HG03097 (cell line): ENCODE results near the gene SLC35D3.
"Not testable (repeated sequence)": the region's sequence is repeated elsewhere in the genome, so short reads cannot be mapped to it uniquely, and the experiment has no call there.

ENCODE experiments used
- ATAC-seq: cut with Tn5 transposase; IDR thresholded peaks from one replicate; pipeline ENCODE4 v1.9.1; 2021; ENCODE audit not compliant: unreplicated experiment, low FRiP score

The SLC35D3 gene, protein sequence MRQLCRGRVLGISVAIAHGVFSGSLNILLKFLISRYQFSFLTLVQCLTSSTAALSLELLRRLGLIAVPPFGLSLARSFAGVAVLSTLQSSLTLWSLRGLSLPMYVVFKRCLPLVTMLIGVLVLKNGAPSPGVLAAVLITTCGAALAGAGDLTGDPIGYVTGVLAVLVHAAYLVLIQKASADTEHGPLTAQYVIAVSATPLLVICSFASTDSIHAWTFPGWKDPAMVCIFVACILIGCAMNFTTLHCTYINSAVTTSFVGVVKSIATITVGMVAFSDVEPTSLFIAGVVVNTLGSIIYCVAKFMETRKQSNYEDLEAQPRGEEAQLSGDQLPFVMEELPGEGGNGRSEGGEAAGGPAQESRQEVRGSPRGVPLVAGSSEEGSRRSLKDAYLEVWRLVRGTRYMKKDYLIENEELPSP

DNA sequence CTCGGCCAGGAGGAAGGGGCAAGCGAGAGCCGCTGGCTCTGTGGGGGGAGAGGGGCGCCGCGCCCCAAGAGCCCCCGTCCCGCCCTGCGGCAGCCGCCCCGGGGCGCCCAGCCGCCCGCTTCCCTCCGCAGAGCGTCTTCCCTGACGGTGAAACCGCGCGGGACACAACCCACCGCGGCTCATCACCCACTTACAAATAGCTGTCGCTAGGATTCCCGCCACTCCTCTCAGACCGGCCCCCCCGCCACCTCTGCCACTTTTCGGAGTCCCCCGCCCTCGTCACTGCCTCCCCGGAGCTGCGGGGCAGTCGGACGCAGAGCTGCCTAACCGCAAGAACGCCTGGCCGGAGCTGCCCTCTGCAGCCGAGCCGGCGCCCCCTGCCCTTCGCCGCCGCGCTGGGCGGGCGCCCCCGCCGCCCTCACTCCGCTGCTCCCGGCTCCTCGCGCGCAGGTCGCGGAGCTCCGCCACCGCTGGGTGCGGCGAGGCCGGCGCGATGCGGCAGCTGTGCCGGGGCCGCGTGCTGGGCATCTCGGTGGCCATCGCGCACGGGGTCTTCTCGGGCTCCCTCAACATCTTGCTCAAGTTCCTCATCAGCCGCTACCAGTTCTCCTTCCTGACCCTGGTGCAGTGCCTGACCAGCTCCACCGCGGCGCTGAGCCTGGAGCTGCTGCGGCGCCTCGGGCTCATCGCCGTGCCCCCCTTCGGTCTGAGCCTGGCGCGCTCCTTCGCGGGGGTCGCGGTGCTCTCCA lies at the start of gene SLC35D3:
TSS of gene SLC35D3 (plus strand) at position 366 of the 749 bp plus-strand sequence. CDS start at position 494, 128 bp downstream.
- ATAC-seq = no peak

DNA sequence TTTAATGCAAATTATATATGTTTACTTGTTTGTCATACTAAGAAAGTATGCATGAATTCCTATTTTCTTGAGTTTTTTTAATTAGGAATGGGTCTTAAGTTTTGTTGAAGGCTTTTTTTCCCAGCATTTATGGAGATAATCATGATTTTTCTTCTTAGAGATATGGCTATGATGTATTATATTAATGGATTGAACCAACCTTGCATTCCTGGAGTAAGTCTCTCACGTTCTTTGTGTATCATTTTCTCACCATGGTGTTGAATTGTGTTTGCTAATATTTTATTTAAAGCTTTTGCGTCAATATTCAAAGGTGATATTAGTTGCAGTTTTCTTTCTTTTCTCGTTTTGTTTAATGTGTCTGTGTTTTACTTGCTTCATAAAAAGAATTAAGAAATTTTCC lies 48.4 kb upstream of the SLC35D3 start:
- no peak for ATAC-seq

DNA sequence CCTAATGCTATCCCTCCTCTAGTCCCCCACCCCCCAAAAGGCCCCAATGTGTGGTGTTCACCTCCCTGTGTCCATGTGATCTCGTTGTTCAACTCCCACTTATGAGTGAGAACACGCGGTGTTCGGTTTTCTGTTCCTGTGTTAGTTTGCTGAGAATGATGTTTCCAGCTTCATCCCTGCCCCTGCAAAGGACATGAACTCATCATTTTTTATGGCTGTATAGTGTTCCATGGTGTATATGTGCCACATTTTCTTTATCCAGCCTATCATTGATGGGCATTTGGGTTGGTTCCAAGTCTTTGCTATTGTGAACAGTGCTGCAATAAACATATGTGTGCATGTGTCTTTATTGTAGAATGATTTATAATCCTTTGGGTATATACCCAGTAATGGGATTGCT lies 45.6 kb upstream of the SLC35D3 start:
- ATAC-seq = not testable (repeated sequence)

DNA sequence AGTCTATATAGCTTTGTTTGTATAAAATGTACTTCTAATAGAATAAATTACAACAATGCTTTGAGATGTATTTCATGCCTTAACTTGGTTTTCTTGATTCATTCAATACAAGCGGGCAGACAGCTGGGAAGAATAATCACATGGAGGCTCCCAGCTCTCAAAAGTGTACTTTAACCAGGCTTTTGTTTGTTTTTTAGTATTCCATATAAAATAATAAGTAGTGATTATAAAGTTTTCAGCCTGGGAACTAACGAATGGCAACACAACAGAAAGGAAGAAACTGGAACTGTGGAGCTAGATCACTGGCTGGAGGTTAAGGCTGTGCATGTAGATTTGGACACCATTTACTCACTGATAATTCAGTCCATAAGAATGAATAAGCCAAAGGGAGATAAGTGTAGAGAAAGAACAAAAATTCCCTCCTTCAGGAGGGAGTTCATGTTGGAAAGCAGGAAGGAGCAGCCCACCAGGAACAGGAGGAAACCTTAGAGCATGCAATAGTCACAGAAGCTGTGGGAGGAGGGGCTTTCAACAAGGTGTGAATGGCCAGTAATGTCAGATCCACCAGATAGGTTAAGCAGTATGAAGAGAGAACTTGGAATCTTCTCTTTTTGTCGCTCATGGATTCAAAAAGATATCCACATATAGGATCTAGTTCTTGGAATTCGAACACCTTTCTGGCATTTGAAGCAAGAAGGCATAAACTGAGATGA lies 41.2 kb upstream of the SLC35D3 start:
- no peak for ATAC-seq

DNA sequence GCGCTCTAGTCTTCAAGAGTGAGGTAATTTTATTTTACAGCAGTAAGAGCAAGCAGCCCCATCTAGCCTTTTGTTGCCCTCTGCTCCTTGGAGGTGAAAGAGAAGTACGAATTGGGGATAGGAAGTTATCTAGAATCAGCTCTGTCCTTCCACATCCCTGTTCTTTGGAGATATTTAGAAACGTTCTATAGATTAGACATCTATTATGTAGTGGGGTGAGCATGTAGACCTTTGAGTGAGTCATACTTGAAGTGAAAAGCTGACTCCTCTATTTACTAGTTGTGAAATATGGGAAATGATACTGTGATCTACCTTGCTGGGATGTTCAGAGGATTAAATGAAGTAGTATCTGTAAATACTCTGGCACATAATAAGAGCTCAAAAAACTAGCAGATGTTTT lies 36.0 kb upstream of the SLC35D3 start:
- no peak for ATAC-seq

DNA sequence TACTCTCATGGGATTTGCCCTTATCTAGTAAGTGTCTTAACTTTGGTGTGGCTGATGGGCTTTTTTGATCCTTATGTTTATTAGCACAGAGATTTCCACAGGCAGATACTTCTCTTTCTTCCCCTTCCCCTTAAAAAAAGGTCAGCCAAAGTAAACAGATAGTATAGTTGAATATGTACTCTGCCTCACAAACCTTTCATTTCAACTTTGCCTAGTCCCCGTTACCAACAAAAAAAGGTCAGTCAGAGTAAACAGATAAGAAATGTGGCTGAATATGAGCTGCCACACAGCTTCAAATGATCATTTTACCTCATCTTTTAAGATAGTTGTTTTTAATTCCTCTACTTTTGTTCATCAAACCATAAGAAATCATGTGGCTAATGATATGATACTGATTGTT lies 34.1 kb upstream of the SLC35D3 start:
- ATAC-seq = no peak

DNA sequence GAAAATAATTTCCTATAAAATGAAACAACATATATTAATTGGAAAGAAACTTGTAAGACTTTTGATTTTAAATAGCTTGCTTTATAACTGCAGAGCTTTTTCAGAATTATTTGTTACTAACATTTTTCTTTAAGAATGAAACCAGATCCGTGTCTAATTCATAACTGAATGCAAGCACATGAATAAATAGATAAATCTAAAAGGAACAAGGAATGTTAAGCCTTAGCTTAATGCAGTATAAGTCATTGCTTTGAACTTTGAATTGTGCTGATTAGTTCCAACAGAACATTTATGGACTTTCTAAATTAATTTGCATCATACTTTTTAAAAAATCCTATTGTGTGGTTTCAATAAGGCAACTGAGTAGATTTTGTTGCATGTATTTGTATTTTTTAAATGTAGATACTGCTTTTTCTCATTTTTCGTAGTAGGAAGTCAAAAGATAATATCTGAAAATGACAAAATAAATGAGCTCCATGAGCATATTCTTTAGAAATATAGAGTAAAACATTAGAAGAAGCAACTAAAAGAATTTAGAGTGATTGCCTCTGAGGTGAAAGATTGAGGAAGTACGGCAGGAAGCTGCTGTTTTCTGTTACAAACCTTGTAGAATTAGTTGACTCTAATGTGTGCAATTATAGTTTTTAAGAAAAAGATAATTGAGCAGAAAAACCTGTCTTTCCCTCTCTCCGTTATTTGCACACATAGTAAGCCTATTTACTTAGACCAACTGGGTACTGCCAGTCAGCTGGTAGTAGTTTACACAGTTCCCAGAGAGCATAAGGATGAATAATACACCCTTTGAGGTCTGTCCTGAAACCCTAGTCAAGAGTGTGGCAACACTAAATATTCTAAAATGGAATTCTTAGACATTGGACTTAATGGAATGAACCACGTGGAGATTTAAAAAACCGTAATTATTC lies 32.6 kb upstream of the SLC35D3 start:
- no peak for ATAC-seq

DNA sequence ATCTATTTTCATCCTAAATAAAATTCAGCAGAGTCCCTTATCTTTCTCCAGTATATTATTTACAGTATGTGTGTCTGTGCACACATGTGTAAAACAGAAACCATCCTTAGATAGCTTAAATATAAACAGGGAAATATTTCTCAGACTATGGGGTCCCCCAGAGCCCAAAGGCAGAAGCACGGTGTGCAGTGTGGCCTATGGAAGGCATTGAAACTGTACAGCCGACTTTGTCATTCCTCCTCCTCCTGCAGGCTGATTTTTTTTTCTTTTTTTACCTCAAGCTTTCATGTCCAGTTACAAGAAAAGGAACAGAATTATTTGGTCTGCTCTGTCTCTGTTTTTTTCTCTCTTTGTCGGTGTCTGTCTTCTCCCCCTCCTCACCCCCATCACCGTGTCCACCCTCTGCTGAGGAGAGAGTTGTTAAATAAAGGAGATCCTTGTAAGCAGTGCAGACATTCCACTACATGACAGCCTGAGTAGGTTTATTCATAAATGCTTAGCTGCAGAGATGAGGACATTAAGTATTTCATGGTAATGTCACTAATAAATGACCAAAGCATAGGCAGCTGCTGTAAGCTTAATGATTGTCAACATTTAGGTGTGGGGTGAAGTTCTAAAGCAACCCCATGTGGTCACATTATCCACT lies 31.8 kb upstream of the SLC35D3 start:
- ATAC-seq = no peak

DNA sequence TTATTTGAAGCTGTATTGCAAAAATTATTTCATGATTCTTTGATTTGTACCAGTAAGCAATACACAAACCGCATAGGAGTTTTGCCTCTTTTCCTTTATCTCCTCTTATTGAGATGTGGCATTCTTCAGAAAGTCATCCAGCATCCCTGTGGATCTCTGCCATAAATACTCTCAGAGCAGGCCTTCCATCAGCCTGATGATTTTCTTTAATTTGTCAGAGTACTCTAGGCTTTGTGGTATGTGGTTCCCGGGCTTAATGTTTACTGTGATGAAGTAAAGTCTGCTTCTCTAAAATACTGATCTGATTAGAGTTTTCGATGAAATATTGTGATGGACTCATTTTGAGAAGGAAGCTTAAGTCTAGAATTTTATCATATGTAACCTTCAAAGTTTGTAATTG lies 31.1 kb upstream of the SLC35D3 start:
- ATAC-seq = no peak

DNA sequence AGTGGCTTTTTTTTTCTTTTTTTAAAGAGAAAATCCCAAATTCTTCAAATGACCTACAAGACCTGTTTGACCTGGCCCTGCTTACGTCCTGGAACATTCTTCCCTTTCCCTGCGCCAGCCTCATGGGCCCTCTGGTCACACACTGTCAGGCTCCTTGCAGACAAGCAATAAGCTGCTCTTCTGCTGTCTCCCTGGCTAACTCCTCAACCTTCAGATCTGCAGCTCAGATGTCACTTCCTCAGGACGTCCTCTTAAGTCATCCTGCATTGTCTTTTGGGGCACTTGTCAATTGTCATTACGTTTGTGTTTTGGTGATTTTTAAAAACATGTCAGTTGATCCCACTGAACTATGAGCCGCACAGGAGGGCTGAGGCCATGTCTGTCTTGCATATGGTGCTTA lies 28.9 kb upstream of the SLC35D3 start:
- no peak for ATAC-seq

DNA sequence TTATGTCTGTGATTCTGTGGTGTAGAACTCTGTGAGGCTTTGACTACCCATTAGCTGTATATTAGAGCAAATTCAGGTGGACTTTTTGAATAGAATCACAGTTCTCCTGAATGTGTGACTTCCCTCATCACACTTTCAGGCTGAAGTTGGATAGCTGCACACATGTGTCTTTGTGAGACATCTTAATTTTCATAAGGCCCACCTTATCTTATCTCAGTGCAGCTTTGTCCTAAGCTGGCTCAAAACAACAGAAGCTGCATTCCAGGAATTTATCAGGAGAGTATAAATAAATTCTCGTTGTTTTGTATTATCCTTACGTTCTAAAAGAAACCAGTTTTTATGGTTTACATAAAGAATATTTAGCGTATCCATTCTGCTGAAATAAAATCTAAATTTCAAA lies 26.2 kb upstream of the SLC35D3 start:
- no peak for ATAC-seq

DNA sequence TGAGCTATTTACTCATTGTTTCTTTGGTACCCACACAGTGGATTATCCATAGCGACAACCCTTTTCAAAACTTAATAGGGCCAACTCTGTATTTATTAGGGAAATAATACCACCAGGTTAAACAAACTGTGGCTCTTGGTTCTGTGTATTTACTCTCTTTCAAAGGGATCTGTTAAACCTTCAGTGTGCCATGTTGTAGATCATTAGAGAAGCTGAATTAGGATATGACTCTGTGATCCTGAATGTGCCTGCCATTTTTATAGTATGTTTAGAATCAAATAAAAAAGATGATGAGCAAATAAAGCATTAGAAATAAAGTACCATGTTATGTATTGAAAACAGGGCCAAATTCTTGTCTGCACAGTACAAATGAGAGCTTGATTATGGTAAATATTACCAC lies 25.0 kb upstream of the SLC35D3 start:
- ATAC-seq = no peak

DNA sequence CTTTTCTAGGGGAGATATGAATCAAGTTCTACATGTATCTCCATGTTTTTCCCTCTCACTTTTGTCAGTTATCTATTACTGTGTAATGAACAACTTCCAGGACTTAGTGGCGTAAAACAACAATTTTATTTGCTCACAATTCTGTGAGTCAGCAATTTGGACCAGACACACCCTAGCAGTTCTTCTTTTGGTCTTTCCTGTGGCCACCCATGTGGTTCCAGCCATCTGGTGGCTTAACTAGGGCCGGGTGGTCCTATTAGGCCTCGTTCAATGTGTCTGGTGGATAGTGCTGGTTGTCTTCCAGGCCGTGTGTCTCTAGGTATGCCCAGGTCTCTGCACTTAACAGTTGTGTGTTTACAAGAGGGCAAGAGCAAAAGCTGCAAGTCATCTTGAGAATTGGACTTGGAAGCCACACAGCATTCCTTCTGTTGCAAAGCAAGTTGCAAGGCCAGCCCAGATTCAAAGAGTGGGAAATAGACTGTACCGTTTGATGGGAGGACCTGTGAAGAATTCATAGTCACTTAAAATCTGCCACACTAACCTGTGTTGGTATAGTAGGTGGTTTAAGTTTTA lies 20.8 kb upstream of the SLC35D3 start:
- no peak for ATAC-seq

DNA sequence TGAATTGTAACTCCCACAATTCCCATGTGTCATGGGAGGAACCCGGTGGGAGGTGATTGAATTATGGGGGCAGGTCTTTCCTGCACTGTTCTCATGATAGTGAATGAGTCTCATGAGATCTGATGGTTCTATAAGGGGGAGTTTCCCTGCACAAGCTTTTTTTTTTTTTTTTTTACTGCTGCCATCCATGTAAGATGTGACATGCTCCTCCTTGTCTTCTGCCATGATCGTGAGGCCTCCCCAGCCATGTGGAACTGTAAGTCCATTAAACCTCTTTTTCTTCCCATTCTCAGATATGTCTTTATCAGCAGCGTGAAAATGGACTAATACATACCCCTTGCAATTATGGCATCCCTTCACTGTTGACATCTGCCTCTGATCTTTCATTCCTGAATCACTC lies 17.6 kb upstream of the SLC35D3 start:
- not testable (repeated sequence) for ATAC-seq

DNA sequence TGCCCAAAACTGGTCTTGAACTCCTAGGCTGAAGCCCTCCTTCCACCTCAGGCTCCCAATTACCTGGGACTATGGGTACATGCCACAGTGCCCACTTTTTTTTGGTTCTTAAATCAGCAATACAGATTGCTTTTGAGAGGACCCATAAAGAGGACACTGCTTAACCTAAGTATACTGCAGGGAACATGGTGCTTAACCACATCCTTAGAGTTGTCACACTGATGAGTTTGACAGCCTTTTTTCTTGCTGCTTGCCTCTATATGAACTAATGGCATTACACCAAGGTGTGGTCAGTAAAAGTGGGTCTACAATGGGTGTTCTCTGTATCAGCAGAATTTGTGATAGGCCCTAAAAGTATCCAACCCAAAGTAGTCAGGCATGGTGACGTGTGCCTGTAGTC lies 7.2 kb upstream of the SLC35D3 start:
- no peak for ATAC-seq

DNA sequence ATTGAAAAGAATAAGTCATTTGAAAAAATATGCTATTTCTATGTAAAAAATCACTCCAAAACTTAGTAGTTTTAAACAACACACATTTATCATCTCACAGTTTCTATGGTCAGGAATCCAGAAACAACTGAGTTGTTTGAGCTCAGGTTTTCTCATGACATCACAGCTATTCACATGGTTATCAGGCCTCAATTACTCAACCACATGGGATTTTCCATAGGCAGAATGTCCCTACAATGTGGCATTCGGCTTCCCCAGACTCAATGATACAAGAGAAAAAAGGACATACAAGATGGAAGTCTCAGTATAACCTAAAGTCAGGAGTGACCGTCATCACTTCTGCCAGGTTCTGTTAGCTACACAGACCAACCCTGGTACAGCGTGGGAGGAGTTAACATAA lies 3.4 kb upstream of the SLC35D3 start:
- ATAC-seq = no peak

DNA sequence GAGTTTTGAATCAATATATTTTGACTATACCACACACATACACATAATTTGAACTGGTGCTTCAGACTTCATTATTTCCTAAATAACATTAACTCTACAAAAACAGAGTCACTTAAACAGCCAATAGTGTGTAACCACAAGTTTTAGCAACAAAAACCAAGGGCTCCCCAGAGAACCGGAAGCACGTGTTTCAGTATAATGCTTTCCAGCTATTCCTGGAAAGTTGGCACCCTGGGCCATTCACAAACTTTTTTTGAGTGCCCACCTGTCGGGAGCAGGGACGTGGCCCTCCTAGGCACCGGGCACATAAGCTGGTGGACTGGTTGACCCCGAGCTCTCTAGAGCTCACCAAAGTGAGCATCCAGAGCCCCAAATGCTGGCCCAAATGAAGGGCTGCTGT lies 1.9 kb upstream of the SLC35D3 start:
- no peak for ATAC-seq

DNA sequence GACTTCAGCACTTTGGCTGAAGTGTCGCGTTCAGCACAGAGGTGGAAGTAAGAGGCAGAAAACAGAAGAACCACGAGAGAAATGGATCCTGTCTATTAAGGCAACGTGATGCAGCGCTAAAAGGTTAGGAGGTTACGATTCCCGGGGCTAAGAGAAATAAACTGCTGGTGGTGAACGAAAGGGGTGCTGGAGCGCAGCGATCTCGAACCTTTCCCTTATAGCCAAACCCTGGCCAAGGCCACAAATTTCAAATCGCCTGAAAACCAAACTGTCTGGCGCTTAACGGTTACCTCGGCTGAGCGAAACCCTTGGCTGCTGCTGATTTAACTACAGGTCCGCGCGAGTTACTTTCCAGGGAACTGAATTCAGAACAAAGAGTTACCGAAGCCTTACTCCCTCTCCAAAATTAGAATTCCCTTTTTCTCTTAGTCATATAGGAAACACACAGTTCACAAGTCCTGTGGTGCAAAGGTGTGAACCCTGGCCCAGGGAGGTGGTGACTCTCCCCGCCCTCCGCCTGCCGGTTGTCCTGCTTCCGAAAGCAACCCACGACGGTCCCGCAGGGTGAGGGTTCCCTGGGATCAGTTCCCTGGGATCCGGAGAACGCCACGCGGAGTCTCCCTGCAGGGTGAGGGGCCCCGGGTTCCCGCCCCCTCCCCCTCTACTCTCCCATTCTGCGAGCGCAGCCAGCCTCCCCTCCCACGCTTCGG lies 1.3 kb upstream of the SLC35D3 start:
- no peak for ATAC-seq

DNA sequence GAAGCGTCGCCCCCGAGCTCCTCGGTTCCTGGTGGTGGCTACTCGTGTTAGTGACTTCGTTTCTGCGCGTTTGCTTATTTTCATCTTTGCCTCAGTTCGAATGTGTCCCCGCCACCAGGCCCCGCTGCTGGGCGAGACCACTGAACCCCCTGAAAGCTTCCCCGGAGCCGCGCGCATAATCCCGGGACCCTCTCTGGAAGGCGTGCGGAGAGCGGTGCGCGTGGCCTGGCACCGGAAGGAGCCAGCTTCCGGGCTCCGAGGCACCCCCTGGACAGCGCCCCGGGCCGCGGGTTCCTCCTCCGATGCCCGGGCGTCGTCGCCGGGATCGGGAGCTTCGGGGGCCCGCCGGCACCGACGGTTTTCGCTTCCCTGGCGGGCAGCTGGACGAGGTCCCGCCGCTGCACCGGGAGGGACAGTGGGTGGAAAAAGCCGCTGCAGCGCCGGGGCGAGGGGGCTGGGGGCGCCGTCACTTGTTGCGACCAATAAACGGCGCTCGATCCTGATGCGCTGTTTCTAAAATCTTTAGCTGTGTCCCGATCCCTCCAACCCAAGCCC lies 643 bp upstream of the SLC35D3 start:
- no peak for ATAC-seq
